ENCODE results near the gene UBE2L5. TPM values are rescaled to one million over a fixed set of nuclear protein-coding genes. Genes with fewer than 3 reads are reported as not detected.
"Not testable (repeated sequence)": the region's sequence is repeated elsewhere in the genome, so short reads cannot be mapped to it uniquely, and the experiment has no call there.

The UBE2L5 gene
- total and polyA plus RNA-seq, 2 experiments from 2014 or later: 0.06 TPM; not detected in 1

- H3K9me3 ChIP-seq (ENCODE audit: low read depth): no peaks in the 10 kb centered on the region
- H3K4me1 ChIP-seq (ENCODE audit: low read depth): no peaks in the 10 kb centered on the region
- no peak overlapping the region for H3K4me3 ChIP-seq
- H3K36me3 ChIP-seq: peaks cover 13% of the 10 kb centered on the region
- no peak overlapping the region for H3K27ac ChIP-seq
- no peaks in the 10 kb centered on the region for H3K27me3 ChIP-seq
- TF ChIP-seq, protein P1, sequence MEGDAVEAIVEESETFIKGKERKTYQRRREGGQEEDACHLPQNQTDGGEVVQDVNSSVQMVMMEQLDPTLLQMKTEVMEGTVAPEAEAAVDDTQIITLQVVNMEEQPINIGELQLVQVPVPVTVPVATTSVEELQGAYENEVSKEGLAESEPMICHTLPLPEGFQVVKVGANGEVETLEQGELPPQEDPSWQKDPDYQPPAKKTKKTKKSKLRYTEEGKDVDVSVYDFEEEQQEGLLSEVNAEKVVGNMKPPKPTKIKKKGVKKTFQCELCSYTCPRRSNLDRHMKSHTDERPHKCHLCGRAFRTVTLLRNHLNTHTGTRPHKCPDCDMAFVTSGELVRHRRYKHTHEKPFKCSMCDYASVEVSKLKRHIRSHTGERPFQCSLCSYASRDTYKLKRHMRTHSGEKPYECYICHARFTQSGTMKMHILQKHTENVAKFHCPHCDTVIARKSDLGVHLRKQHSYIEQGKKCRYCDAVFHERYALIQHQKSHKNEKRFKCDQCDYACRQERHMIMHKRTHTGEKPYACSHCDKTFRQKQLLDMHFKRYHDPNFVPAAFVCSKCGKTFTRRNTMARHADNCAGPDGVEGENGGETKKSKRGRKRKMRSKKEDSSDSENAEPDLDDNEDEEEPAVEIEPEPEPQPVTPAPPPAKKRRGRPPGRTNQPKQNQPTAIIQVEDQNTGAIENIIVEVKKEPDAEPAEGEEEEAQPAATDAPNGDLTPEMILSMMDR (IDR thresholded peaks at IDR 0.05; ENCODE audit: low read depth, low read length): no peak
- DNase-seq (ENCODE audit: low read depth in 1 of 2, low spot score in 1 of 2): no peak
Measured at GRCh38 chr13:30454991-30455390, 32.7 kb downstream of the UBE2L5 start.

GRCh38 chr13:30456290-30456689, 34.0 kb downstream of the UBE2L5 start:
- TF ChIP-seq, protein P1 (IDR thresholded peaks at IDR 0.05; ENCODE audit: low read depth, low read length): no peak
- H3K27ac ChIP-seq: peak overlapping the region; percentile 54
- H3K9me3 ChIP-seq (ENCODE audit: low read depth): no peaks in the 10 kb centered on the region
- H3K4me3 ChIP-seq: no peak overlapping the region
- no peaks in the 10 kb centered on the region for H3K4me1 ChIP-seq (ENCODE audit: low read depth)
- peaks cover 13% of the 10 kb centered on the region for H3K36me3 ChIP-seq
- H3K27me3 ChIP-seq: no peaks in the 10 kb centered on the region
- DNase-seq (ENCODE audit: low read depth in 1 of 2, low spot score in 1 of 2): peak in 1 of 2 donors; percentile 34

- Histone ChIP-seq H3K4me3 (no peak overlapping the region), H3K9me3 (ENCODE audit: low read depth) (no peaks in the 10 kb centered on the region)
- DNase-seq (ENCODE audit: low read depth in 1 of 2, low spot score in 1 of 2): peak in 1 of 2 donors; percentile 10
Measured at GRCh38 chr13:30457306-30457891, 35.1 kb downstream of the UBE2L5 start.

DNA sequence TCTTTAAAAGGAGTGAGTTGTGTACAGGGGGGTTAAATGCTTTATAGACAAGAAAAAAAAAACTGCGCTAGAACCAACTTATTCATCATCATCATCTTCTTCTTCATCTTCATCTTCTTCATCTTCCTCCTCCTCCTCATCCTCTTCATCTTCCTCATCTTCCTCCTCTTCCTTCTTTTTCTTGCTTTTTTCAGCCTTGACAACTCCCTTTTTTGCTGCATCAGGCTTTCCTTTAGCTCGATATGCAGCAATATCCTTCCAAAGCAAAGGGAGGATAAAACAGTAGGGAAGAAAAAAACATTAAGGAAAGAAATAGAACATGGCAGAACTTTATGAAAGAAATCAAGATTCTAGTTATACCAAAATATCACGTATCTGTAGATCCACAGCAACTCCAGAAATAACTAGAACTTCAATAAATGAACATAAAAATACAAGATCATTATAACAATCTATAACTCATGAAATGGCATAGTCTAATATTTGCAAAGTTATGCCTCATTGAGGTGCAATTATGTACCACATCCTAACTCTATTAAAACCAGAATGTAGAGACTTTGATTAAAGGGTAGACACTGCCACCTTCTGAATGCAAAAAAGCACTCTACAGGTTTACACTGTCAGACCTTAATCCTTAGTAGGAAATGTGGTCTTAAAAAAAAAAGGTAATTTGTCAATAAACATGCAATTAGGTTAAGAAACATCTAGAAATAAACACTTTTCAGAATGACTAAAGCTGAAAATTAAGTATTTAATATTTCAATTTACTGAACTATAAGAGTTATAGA, 39.2 kb downstream of the UBE2L5 start:
- peaks cover 23% of the 10 kb centered on the region for H3K4me1 ChIP-seq (ENCODE audit: low read depth)

More at GRCh38 chr13:30457306-30457891, 35.1 kb downstream of the UBE2L5 start:
- peaks cover 21% of the 10 kb centered on the region for H3K36me3 ChIP-seq
- H3K4me1 ChIP-seq (ENCODE audit: low read depth): peaks cover 8% of the 10 kb centered on the region
- no peak overlapping the region for H3K27ac ChIP-seq
- H3K27me3 ChIP-seq: no peaks in the 10 kb centered on the region
- TF ChIP-seq, protein P1 (IDR thresholded peaks at IDR 0.05; ENCODE audit: low read depth, low read length): no peak

DNA sequence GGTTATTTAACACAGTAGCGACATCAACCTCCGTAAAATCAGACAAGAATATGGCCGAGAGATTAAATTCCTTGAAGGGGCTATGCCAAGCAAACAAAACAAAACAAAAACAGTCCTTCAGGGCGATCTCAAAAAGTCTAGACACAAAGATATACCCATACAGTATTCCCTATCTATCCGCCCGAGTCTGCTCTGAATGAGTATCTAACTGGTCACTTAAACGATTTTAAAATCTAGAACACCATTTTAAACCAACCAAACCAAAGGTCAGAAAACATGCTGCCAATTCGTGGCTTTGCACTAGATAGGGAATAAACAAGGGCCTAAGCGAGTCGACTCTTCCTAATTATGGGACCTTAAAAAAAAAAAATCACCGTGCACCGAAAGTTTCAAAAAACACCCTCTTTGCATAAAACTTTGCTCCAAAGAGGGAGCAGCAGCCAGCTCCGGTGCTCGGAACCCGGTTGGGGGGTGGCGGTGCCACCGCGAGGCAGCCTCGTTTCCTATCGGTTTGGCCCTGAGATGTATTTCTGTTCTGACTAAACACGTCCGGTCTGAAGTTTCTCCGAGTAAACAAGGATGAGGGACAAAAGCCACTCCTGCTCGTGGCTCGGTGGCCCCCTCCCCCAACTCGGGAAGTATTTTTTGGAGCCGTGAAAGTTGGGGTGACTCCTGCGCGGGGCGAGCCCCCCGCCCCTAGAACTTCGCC, 41.6 kb downstream of the UBE2L5 start:
- TF ChIP-seq, protein P1 (IDR thresholded peaks at IDR 0.05; ENCODE audit: low read depth, low read length): no peak
- peak; percentile 56 to 67 for DNase-seq (ENCODE audit: low read depth in 1 of 2, low spot score in 1 of 2)
- Histone ChIP-seq H3K27me3 (no peaks in the 10 kb centered on the region), H3K36me3 (peaks cover 27% of the 10 kb centered on the region), H3K4me1 (ENCODE audit: low read depth) (peaks cover 30% of the 10 kb centered on the region), H3K27ac (peak overlapping the region; percentile 99), H3K4me3 (peak overlapping the region; percentile 42), H3K9me3 (ENCODE audit: low read depth) (no peaks in the 10 kb centered on the region)

More for the DNA sequence above, 39.2 kb downstream of the UBE2L5 start:
- not testable (repeated sequence) for H3K4me3 ChIP-seq; H3K27me3 ChIP-seq; H3K9me3 ChIP-seq (ENCODE audit: low read depth); H3K27ac ChIP-seq
- peaks cover 29% of the 10 kb centered on the region for H3K36me3 ChIP-seq
- peak in 1 of 2 donors; percentile 65 for DNase-seq (ENCODE audit: low read depth in 1 of 2, low spot score in 1 of 2)
- TF ChIP-seq, protein P1 (IDR thresholded peaks at IDR 0.05; ENCODE audit: low read depth, low read length): peak; percentile 52
